Vagina (tissue), 2 donors: ENCODE measurements around the gene SVEP1.

Source experiments
- POLR2AphosphoS5 ChIP-seq, 2 donors: sonication (generic); formaldehyde crosslinking; IDR thresholded peaks; one replicate each; pipeline ENCODE4 v1.9.0; 2017; ENCODE audit warnings: antibody characterized with exemption in 2 of 2, mild to moderate bottlenecking in 2 of 2, low read depth in 1 of 2; ENCODE audit not compliant: insufficient read depth in 1 of 2
- TF ChIP-seq, protein P1 (sequence below), 3 experiments: fragments of 450-650 bp in 2 of 3; fragments of 200-600 bp in 1 of 3; sonication (generic) in 1 of 3; IDR thresholded peaks; one replicate each; pipeline ENCODE4 v1.5.1; 2017 to 2019; ENCODE audit warnings: antibody characterized with exemption in 3 of 3, mild to moderate bottlenecking in 2 of 3, moderate library complexity in 2 of 3

DNA sequence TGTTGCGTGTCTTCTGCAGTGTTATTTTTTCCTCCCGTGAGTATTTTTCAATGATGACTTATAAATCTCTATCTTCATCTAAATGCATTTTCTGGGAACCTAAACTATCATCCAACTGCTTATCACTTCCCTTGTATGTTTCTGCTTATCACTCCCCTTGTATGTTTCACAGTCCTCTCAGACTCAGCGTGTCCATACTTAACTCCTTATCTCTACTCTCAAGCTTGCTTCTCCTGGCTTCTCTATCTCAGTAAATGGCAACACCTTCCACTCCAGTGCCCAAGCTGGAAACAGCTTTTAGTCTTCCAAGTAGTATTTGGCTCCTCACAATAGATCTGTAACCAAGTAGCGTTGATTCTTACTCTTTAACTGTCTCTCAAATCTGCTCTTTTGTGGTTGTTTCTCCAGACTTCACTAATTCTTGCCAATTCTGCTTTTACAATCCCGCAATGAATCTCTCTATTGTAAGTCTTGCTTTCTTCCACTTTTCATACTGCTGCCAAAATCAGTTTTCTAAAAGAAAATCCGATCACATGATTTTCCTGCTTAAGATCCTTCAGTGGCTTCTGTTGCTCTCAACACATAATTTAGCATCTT is 208.0 kb downstream of the SVEP1 start:
- TF ChIP-seq, protein P1, sequence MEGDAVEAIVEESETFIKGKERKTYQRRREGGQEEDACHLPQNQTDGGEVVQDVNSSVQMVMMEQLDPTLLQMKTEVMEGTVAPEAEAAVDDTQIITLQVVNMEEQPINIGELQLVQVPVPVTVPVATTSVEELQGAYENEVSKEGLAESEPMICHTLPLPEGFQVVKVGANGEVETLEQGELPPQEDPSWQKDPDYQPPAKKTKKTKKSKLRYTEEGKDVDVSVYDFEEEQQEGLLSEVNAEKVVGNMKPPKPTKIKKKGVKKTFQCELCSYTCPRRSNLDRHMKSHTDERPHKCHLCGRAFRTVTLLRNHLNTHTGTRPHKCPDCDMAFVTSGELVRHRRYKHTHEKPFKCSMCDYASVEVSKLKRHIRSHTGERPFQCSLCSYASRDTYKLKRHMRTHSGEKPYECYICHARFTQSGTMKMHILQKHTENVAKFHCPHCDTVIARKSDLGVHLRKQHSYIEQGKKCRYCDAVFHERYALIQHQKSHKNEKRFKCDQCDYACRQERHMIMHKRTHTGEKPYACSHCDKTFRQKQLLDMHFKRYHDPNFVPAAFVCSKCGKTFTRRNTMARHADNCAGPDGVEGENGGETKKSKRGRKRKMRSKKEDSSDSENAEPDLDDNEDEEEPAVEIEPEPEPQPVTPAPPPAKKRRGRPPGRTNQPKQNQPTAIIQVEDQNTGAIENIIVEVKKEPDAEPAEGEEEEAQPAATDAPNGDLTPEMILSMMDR (IDR thresholded peaks at IDR 0.05), result no peak
- no peak for TF ChIP-seq POLR2AphosphoS5 (IDR thresholded peaks at IDR 0.05; ENCODE audit: insufficient read depth in 1 of 2, low read depth in 1 of 2)
